Stimulated activated CD4-positive, alpha-beta T cell treated with anti-CD3 and anti-CD28 coated beads, TNF-alpha, amount 100 ng/mL, for 4 hours (primary cell): ENCODE measurements around the gene TMEM54.

Experiments
- DNase-seq, 3 experiments: peaks; one replicate each; pipeline ENCODE4 v3.0.0-alpha.2; 2020; ENCODE audit warnings: low read depth in 3 of 3

Gene TMEM54, protein sequence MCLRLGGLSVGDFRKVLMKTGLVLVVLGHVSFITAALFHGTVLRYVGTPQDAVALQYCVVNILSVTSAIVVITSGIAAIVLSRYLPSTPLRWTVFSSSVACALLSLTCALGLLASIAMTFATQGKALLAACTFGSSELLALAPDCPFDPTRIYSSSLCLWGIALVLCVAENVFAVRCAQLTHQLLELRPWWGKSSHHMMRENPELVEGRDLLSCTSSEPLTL

GRCh38 chr1:32900956-32901822, at the start of gene TMEM54:
Gene TMEM54, minus strand, starts transcription at chr1:32901389. Its CDS starts 151 bp downstream, at chr1:32901238.
- no peak for DNase-seq

DNA sequence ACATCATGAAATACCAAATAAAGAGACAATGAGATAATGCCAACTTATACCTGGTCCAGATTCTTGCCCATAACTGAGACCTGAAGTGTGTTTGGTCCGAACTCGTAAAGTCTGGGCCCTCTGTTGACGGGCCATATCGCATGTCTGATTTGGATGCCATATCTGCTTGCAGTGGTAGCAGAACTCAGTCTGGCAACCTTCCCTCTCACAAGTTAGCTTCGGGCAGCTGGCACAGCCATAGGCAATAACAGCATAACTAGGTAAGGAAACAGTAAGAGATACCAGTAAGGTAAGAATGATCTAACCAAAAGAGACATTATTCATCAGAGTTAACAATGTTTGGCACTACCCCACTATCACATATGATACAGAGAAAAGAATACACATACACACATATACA, 48.3 kb upstream of the TMEM54 start:
- DNase-seq = no peak

GRCh38 chr1:32948905-32949304, 47.7 kb upstream of the TMEM54 start:
- DNase-seq = no peak

DNA sequence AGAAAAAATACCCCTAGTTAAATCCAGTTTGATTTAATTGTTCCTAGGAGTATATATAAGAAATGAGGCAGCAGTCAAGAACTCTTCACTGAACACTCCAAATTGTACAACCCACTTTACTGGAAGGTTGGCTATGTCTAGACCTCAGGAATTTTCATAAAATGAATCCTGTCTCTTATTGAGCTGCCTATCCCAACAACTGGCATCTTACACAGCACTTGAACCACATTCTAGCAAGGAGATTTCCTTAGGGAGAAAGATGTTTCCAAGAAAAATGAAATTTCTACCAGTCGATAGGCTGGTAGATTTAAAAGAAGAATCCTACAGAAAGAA, 47.2 kb upstream of the TMEM54 start:
- no peak for DNase-seq

DNA sequence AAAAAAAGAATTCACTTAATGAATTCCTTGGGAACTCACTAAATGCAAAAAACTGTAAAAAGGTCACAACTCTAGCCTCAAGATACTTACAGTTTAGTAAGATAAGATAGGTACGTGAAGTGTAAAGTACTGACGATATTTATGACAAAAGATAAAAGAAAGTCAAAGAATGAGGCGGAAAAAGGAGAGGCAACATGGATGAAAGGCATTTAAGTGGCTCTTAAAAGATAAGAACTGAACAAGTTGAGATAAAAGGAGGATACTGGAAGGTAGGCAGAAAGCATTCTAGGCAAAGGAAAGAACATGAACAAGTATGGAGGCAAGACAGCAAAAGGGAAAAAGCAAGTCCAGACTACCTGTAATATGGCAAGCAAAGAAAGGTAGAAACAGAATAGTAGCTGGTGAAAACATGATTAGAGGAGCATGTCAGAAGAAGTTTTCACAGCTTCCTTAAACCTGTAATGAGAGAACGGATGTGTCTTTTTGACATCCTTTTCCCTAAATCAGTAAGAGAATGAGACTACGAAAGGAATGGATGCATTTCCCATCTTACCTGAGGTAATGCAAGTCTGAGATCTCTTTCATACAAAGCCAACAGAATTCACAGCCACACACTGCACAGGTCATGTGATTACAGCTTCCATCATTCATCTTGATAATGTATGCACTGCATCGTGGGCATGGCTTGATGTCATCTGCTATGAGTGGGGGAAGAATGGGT, 46.6 kb upstream of the TMEM54 start:
- DNase-seq = no peak

DNA sequence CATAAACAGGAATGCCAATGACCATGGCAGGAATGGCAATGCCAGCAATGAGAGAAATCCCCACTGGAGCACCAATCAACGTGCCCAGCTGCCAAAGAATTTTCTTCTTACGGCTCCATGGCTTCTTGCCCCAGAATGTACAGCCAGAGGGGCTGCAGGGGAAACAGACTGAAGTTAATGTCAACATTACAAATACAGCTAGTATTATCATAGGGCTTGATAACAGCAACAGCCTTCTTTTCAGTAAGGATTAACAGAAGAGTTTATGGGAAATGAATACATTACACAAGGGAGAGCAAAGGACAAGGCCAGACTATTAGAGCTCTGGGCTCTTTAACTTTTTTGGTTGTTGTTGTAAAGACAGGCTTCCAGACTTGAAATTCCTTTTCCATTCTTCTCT, 45.2 kb upstream of the TMEM54 start:
- DNase-seq = no peak

DNA sequence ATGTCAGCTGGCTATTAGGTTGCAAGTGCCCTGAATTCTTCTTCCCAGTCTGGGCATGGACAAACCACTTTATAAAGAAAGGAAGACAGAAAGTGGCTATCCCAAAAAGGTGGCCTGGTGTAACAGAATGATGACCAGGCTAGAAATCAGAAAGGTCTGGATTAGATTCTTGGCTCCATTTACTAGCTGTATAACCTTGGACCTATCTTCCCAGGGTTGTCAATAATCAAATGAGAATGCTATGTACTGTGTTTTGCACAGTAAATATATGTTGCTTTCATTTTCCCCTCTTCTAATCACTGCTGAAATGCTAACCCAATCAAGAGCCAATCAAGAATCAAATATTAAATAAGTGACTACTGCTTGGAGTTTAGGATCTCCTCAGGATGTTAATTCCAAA, 43.0 kb upstream of the TMEM54 start:
- no peak for DNase-seq

GRCh38 chr1:32939655-32940371, 38.6 kb upstream of the TMEM54 start:
- DNase-seq = no peak

- no peak for DNase-seq
These were observed 35.9 kb upstream of the TMEM54 start for GRCh38 chr1:32937061-32937460.

DNA sequence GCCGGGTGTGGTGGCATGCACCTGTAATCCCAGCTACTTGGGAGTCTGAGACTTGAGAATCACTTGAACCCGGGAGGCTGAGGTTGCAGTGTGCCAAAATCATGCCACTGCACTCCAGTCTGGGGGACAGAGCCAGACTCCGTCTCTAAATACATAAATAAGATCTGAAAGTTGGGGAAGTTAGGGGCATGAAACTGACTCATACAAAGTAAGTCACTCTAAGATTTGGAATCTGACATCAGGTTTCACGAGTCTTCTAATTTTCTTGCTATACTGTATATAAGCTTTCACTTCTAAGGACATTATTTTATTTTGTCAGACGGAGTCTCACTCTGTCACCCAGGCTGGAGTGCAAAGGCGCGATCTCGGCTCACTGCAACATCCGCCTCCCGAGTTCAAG, 33.3 kb upstream of the TMEM54 start:
- DNase-seq = no peak

DNA sequence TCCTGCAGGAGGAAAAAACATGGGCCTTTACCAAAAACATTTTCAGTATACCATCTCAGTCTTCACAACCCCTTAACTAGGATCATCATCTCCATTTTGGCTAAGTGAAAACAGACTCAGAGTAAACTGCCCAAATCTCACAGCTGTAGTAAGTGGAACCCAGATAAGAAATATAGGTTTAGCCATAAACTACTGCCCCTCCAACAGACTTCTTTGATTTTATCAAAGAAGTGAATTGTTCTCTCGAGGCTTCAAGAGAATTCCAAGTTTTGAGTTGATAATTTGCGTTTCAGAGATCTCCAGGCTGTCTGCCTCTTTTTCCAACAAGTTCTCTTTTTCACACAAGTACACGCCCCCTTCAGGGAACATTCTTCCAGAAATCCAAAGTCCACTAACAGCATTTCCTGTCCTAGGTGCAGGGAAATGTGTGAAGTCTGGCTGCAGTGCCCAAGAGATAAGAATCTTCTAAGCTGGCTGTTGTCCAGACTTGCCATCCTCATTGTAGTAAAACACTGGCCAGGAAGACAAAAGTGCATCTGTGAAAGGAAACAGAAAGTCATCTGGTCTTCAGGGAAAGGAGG, 32.6 kb upstream of the TMEM54 start:
- DNase-seq = no peak

- no peak for DNase-seq
These were observed 30.6 kb upstream of the TMEM54 start for GRCh38 chr1:32931760-32932159.

DNA sequence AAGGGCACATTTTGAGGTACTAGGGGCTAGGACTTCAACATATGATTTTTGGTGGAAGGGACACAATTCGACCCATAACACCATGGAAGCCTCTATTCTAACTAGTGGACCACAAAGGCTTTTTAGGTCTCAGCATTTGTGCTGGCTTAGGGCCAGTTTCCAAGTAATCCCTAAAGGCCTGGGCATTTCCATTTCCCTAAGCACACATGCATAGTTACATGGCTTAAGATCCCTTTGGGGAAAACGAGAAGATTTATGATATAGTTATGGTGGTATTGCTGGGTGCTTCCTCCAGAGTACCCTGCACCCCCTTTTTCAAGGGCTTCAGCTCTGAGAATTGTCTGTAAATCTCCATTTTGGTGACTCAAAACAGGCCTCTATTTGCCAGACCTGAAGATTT, 28.2 kb upstream of the TMEM54 start:
- DNase-seq = no peak

- DNase-seq = no peak
These were observed 27.5 kb upstream of the TMEM54 start for GRCh38 chr1:32928715-32929114.

GRCh38 chr1:32928285-32928684, 27.1 kb upstream of the TMEM54 start:
- no peak for DNase-seq

DNA sequence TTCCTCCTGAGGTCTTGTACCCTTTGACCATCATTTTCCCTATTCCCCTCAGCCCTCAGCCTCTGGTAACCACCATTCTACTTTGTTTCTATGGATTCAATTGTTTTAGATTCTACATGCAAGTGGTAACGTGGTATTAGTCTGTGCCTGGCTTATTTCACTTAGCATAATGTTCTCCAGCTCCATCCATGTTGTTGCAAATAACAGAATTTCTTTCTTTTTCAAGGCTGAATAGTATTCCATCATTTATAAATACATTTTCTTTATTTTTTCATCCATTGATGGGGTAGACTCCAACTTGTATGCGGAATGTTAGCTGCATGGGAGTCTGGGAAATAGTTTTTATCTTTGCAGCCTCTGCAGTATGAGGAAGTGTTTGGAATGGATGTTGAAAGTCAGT, 26.3 kb upstream of the TMEM54 start:
- DNase-seq = no peak

DNA sequence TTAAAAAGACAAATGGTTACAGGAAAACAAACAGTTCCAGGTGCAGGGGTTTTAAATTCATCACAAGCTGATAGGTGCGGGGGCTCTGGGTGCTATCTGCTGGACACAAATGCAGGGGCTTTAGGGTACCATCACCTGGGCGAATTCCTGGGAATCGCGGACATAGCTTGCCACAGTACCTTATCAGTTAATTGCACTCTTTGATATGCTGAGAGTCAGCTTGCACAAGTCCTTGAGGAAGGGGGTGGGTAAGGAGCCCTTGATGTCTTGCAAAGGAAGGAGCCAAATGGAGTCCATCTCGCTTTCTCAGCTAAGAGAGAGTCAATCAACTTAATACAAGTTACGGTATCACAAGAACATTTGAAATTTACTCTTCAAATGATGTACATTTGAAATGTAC, 25.4 kb upstream of the TMEM54 start:
- no peak for DNase-seq

GRCh38 chr1:32925403-32926162, 24.4 kb upstream of the TMEM54 start:
- no peak for DNase-seq

DNA sequence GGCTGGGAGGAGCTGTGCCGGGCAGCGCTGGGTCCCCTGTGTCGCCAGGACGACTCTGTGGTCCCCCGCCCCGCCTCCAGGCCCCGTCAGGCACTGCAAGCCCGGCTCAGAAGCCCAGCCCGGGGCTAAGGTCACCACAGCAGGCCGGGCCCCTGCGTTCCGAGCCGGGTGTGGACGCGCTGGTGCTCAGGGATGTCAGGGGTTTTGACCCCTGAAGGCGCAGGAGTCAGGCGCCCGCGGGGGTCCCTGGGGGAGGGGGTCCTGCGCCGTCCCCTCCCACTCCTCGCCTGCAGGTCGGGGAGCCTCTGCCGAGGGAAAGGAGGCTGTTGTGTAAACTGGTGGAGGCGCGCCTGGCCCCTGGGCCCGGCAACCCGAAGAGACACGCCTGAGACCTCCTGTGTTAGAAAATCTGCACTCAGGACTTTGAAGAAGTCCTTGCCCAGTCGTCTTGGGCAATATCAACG, 23.7 kb upstream of the TMEM54 start:
- no peak for DNase-seq

GRCh38 chr1:32920833-32921232, 19.6 kb upstream of the TMEM54 start:
- DNase-seq = no peak
